ENCODE results near the gene BCL2L12.

The BCL2L12 gene

DNA sequence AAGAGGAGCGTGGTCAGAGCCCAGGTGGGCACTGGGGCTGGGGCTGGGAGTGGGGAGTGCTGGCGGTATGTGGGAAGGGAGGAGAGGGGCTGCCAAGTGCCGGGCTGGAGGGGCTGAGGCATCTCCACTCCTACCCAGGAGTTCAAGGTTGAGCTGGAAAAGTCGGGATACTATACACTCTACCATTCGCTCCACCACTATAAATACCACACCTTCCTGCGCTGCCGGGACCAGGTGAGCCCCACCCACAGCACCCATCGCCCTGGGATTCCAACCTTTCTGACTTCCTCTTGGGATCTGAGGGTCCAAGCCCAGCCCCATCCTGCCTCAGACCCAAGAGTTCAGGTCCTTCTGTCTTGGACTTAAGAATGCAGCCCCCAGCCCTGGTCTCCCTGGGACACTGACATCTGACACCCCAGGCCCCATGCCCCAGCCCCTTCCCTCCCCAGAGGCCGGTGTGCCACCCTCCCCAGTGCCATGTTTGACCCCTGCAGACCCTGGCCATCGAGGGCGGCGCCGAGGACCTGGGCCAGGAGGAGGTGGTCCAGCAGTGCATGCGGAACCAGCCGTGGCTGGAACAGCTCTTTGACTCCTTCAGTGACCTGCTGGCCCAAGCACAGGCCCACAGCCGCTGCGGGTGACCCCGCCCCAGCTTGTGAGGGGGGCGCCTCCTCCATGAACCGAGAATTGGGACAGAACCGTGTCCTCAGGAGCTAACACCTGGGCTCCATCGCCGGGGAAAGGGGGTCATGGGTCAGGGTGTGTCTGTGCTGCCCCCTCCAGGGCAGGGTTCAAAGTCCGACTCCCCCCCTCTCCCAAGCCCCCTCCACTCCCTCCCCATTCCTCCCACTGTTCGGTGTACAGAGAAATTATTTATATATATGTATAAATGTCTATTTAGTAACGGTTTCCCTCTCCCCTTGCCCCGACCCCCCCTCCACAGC is 40.5 kb upstream of the BCL2L12 start:
- no peak overlapping the region for H3K4me3 ChIP-seq (ENCODE audit: low read depth in 1 of 2, low read length in 2 of 2)
- no peak overlapping the region for H3K27ac ChIP-seq (ENCODE audit: low read length)
- ATAC-seq (ENCODE audit: insufficient read depth, low read depth) (no peak), DNase-seq (no peak)
- no peak for TF ChIP-seq EZH2 (IDR thresholded peaks at IDR 0.05; ENCODE audit: borderline replicate concordance, low read depth, low read length, severe bottlenecking)
- TF ChIP-seq, protein P1, sequence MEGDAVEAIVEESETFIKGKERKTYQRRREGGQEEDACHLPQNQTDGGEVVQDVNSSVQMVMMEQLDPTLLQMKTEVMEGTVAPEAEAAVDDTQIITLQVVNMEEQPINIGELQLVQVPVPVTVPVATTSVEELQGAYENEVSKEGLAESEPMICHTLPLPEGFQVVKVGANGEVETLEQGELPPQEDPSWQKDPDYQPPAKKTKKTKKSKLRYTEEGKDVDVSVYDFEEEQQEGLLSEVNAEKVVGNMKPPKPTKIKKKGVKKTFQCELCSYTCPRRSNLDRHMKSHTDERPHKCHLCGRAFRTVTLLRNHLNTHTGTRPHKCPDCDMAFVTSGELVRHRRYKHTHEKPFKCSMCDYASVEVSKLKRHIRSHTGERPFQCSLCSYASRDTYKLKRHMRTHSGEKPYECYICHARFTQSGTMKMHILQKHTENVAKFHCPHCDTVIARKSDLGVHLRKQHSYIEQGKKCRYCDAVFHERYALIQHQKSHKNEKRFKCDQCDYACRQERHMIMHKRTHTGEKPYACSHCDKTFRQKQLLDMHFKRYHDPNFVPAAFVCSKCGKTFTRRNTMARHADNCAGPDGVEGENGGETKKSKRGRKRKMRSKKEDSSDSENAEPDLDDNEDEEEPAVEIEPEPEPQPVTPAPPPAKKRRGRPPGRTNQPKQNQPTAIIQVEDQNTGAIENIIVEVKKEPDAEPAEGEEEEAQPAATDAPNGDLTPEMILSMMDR (IDR thresholded peaks at IDR 0.05; ENCODE audit: borderline replicate concordance, extremely low read depth, low read length, poor library complexity, severe bottlenecking): no peak
- H2AFZ ChIP-seq (ENCODE audit: low read depth, low read length): no peak overlapping the region
- H3K4me2 ChIP-seq (ENCODE audit: insufficient read depth, low read length): no peak overlapping the region
- no peaks in the 10 kb centered on the region for H3K4me1 ChIP-seq (ENCODE audit: insufficient read depth, low read length)
- no peaks in the 10 kb centered on the region for H3K27me3 ChIP-seq (ENCODE audit: insufficient read depth, low read length, poor library complexity)
- H3K9ac ChIP-seq (ENCODE audit: low read depth, low read length): no peak overlapping the region
- no peaks in the 10 kb centered on the region for H3K79me2 ChIP-seq (ENCODE audit: insufficient read depth, low read length)
- peaks cover 15% of the 10 kb centered on the region for H4K20me1 ChIP-seq (ENCODE audit: insufficient read depth, low read length)
- H3K9me3 ChIP-seq (ENCODE audit: insufficient read depth, low read length, severe bottlenecking): no peaks in the 10 kb centered on the region
- H3K36me3 ChIP-seq (ENCODE audit: insufficient read depth, low read length): peaks cover 53% of the 10 kb centered on the region

DNA sequence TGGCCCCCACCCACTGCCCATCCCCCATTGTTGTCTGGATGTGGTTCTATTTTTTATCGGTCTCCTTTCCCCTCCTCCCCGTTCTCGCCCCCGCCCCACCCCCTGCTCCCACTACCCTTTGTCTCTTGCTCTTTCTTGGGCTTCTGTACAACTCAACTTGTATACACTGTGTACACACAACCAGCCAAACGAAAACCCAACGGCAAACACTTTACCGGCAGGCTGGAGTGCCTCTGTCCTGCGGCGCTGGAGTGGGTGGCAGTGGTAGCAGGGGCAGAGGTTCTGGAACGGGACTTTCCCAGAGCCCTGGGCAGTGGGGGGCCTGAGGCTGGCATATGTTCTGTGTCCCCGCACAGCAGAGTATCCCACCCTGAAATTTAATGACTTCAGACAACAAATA is 39.5 kb upstream of the BCL2L12 start:
- H2AFZ ChIP-seq (ENCODE audit: low read depth, low read length): no peak overlapping the region
- ATAC-seq (ENCODE audit: insufficient read depth, low read depth) (no peak), DNase-seq (no peak)
- H3K4me2 ChIP-seq (ENCODE audit: insufficient read depth, low read length): no peak overlapping the region
- H3K9me3 ChIP-seq (ENCODE audit: insufficient read depth, low read length, severe bottlenecking): no peaks in the 10 kb centered on the region
- no peak for TF ChIP-seq EZH2 (IDR thresholded peaks at IDR 0.05; ENCODE audit: borderline replicate concordance, low read depth, low read length, severe bottlenecking)
- TF ChIP-seq, protein P1 (IDR thresholded peaks at IDR 0.05; ENCODE audit: borderline replicate concordance, extremely low read depth, low read length, poor library complexity, severe bottlenecking): no peak
- H3K4me1 ChIP-seq (ENCODE audit: insufficient read depth, low read length): no peaks in the 10 kb centered on the region
- no peaks in the 10 kb centered on the region for H3K27me3 ChIP-seq (ENCODE audit: insufficient read depth, low read length, poor library complexity)
- no peak overlapping the region for H3K27ac ChIP-seq (ENCODE audit: low read length)
- H3K36me3 ChIP-seq (ENCODE audit: insufficient read depth, low read length): peaks cover 50% of the 10 kb centered on the region
- no peaks in the 10 kb centered on the region for H3K79me2 ChIP-seq (ENCODE audit: insufficient read depth, low read length)
- no peak overlapping the region for H3K9ac ChIP-seq (ENCODE audit: low read depth, low read length)
- H3K4me3 ChIP-seq (ENCODE audit: low read depth in 1 of 2, low read length in 2 of 2): no peak overlapping the region
- peaks cover 15% of the 10 kb centered on the region for H4K20me1 ChIP-seq (ENCODE audit: insufficient read depth, low read length)

DNA sequence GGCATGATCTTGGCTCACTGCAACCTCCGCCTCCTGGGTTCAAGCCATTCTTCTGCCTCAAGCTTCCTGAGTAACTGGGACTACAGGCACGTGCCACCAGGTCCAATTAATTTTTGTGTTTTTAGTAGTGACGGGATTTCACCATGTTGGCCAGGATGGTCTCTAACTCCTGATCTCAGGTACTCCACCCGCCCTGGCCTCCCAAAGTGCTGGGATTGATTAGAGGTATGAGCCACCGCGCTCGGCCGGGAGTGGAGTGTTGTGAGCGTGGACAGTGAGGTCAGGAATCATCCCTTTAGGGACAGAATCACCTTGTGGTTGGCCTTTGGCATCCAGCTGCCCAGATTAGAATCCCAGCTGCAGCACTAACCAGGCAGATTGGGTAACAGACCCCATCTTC is 36.1 kb upstream of the BCL2L12 start:
- no peak overlapping the region for H2AFZ ChIP-seq (ENCODE audit: low read depth, low read length)
- H3K27me3 ChIP-seq (ENCODE audit: insufficient read depth, low read length, poor library complexity): no peaks in the 10 kb centered on the region
- H4K20me1 ChIP-seq (ENCODE audit: insufficient read depth, low read length): peaks cover 4% of the 10 kb centered on the region; the same call in 1 of the 2 replicates
- peaks cover 31% of the 10 kb centered on the region for H3K36me3 ChIP-seq (ENCODE audit: insufficient read depth, low read length)
- H3K27ac ChIP-seq (ENCODE audit: low read length): no peak overlapping the region
- no peaks in the 10 kb centered on the region for H3K9me3 ChIP-seq (ENCODE audit: insufficient read depth, low read length, severe bottlenecking)
- no peak overlapping the region for H3K4me2 ChIP-seq (ENCODE audit: insufficient read depth, low read length)
- no peaks in the 10 kb centered on the region for H3K79me2 ChIP-seq (ENCODE audit: insufficient read depth, low read length)
- no peak overlapping the region for H3K4me3 ChIP-seq (ENCODE audit: low read depth in 1 of 2, low read length in 2 of 2)
- H3K4me1 ChIP-seq (ENCODE audit: insufficient read depth, low read length): no peaks in the 10 kb centered on the region
- DNase-seq: no peak
- no peak overlapping the region for H3K9ac ChIP-seq (ENCODE audit: low read depth, low read length)
- no peak for TF ChIP-seq EZH2 (IDR thresholded peaks at IDR 0.05; ENCODE audit: borderline replicate concordance, low read depth, low read length, severe bottlenecking)
- no peak for ATAC-seq (ENCODE audit: insufficient read depth, low read depth)

DNA sequence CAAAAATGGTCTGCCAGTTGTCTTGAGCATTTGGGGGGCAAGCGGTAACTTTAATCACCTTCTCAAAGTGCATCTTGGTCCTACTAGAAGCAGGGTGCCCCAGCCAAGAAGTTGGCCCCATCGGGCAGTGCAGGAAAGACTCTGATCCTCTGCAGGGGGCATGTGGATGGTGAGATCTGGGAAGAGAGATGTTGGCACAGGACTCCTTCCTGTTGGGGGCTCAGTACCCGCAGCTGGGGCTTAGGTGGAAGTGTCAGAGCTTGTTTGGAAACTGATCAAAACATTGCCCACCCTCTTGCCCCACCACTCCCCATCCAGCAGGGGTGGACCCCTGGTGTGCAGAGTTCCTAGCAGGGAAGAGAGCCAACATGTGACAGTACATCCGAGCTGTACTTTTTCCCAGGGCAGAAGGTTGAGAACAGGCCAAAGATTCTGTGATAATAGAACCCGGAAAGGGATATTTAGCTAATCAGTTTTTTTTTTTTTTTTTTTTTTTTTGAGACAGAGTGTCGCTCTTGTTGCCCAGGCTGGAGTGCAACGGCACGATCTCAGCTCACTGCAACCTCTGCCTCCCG is 34.6 kb upstream of the BCL2L12 start:
- no peak overlapping the region for H3K4me2 ChIP-seq (ENCODE audit: insufficient read depth, low read length)
- no peaks in the 10 kb centered on the region for H4K20me1 ChIP-seq (ENCODE audit: insufficient read depth, low read length)
- no peak overlapping the region for H2AFZ ChIP-seq (ENCODE audit: low read depth, low read length)
- peaks cover 22% of the 10 kb centered on the region for H3K36me3 ChIP-seq (ENCODE audit: insufficient read depth, low read length)
- ATAC-seq (ENCODE audit: insufficient read depth, low read depth) (0 out of 3 replicates have a peak, but pooled peaks have one; percentile 15), DNase-seq (no peak)
- H3K27me3 ChIP-seq (ENCODE audit: insufficient read depth, low read length, poor library complexity): no peaks in the 10 kb centered on the region
- no peaks in the 10 kb centered on the region for H3K79me2 ChIP-seq (ENCODE audit: insufficient read depth, low read length)
- H3K9me3 ChIP-seq (ENCODE audit: insufficient read depth, low read length, severe bottlenecking): no peaks in the 10 kb centered on the region
- no peak overlapping the region for H3K4me3 ChIP-seq (ENCODE audit: low read depth in 1 of 2, low read length in 2 of 2)
- H3K27ac ChIP-seq (ENCODE audit: low read length): no peak overlapping the region
- no peak overlapping the region for H3K9ac ChIP-seq (ENCODE audit: low read depth, low read length)
- TF ChIP-seq, protein P1 (IDR thresholded peaks at IDR 0.05; ENCODE audit: borderline replicate concordance, extremely low read depth, low read length, poor library complexity, severe bottlenecking): no peak
- no peak for TF ChIP-seq EZH2 (IDR thresholded peaks at IDR 0.05; ENCODE audit: borderline replicate concordance, low read depth, low read length, severe bottlenecking)
- H3K4me1 ChIP-seq (ENCODE audit: insufficient read depth, low read length): no peaks in the 10 kb centered on the region

All from DND-41 (cell line).